GM23338 (cell line): ENCODE measurements around the gene HEXD. TPM values are rescaled to one million over a fixed set of nuclear protein-coding genes. Genes with fewer than 3 reads are reported as not detected.

Experiments used
- ATAC-seq: fragments of 200-7000 bp; cut with Tn5 transposase; 3 replicates; pipeline ENCODE4 v1.9.1; 2020
- DNase-seq: peaks from one replicate; pipeline ENCODE4 v3.0.0-alpha.2; 2015; ENCODE audit warnings: low spot score
- H2AFZ ChIP-seq: fragments of 200-600 bp; sonication (generic); 2 replicates; pipeline ENCODE4 v1.8.0; 2016; ENCODE audit warnings: antibody characterized with exemption, mild to moderate bottlenecking, moderate library complexity
- H3F3A ChIP-seq: fragments of 200-600 bp; sonication (generic); replicated peaks from 2 replicates; pipeline ENCODE4 v1.8.0; 2017; ENCODE audit warnings: antibody characterized with exemption, mixed run types, low read depth
- H3K27ac ChIP-seq: fragments of 200-600 bp; sonication (generic); 2 replicates; pipeline ENCODE4 v1.6.1; 2016; ENCODE audit warnings: low read depth
- H3K27me3 ChIP-seq: fragments of 200-600 bp; sonication (generic); 2 replicates; pipeline ENCODE4 v1.8.0; 2016; ENCODE audit warnings: mild to moderate bottlenecking, mixed run types, moderate library complexity; ENCODE audit not compliant: insufficient read depth
- H3K36me3 ChIP-seq: fragments of 200-600 bp; sonication (generic); 2 replicates; pipeline ENCODE4 v1.8.0; 2016; ENCODE audit warnings: mild to moderate bottlenecking; ENCODE audit not compliant: insufficient read depth
- H3K4me1 ChIP-seq: fragments of 200-600 bp; sonication (generic); 2 replicates; pipeline ENCODE4 v1.8.0; 2016; ENCODE audit warnings: mild to moderate bottlenecking, moderate library complexity; ENCODE audit not compliant: insufficient read depth
- H3K4me2 ChIP-seq: fragments of 200-600 bp; sonication (generic); 2 replicates; pipeline ENCODE4 v1.7.1; 2017; ENCODE audit warnings: mixed run types
- H3K4me3 ChIP-seq: fragments of 200-600 bp; sonication (generic); 2 replicates; pipeline ENCODE4 v1.6.1; 2016; ENCODE audit warnings: mixed run types
- H3K79me2 ChIP-seq: fragments of 200-600 bp; sonication (generic); replicated peaks from 2 replicates; pipeline ENCODE4 v1.8.0; 2017; ENCODE audit warnings: mild to moderate bottlenecking; ENCODE audit not compliant: insufficient read depth
- H3K9me2 ChIP-seq: fragments of 200-600 bp; sonication (generic); 2 replicates; pipeline ENCODE4 v1.8.0; 2017; ENCODE audit not compliant: insufficient read depth
- H4K20me1 ChIP-seq: fragments of 200-600 bp; sonication (generic); replicated peaks from 2 replicates; pipeline ENCODE4 v1.8.0; 2017; ENCODE audit warnings: mild to moderate bottlenecking; ENCODE audit not compliant: insufficient read depth
- H3K27ac Mint-ChIP-seq: 2 replicates; pipeline ENCODE4 v1.8.0; 2020; ENCODE audit warnings: inconsistent platforms, mild to moderate bottlenecking, moderate library complexity, mixed read lengths
- H3K27me3 Mint-ChIP-seq: 3 replicates; pipeline ENCODE4 v1.8.0; 2022; ENCODE audit warnings: low read depth, mild to moderate bottlenecking, moderate library complexity, mixed read lengths, inconsistent platforms; ENCODE audit not compliant: insufficient read depth, poor library complexity
- H3K36me3 Mint-ChIP-seq: 3 replicates; pipeline ENCODE4 v1.8.0; 2021; ENCODE audit warnings: low read depth, mild to moderate bottlenecking, inconsistent platforms, moderate library complexity, mixed read lengths
- H3K4me1 Mint-ChIP-seq: 3 replicates; pipeline ENCODE4 v1.8.0; 2020; ENCODE audit warnings: mild to moderate bottlenecking, inconsistent platforms, mixed read lengths
- H3K4me3 Mint-ChIP-seq: 3 replicates; pipeline ENCODE4 v1.8.0; 2021; ENCODE audit warnings: moderate library complexity, mild to moderate bottlenecking, inconsistent platforms, mixed read lengths
- H3K9me3 Mint-ChIP-seq: 3 replicates; pipeline ENCODE4 v1.8.0; 2020; ENCODE audit warnings: moderate library complexity, mild to moderate bottlenecking, inconsistent platforms, mixed read lengths
- CREB1 ChIP-seq: fragments of 250-450 bp; sonication (Bioruptor Pico); IDR thresholded peaks from 2 replicates; pipeline ENCODE4 v1.5.0; 2020; ENCODE audit warnings: low read depth, mild to moderate bottlenecking, moderate library complexity
- EZH2 ChIP-seq: fragments of 200-600 bp; sonication (generic); IDR thresholded peaks from one replicate; pipeline ENCODE4 v1.8.0; 2017; ENCODE audit warnings: antibody characterized with exemption, mild to moderate bottlenecking, low read depth; ENCODE audit not compliant: unreplicated experiment
- EZH2phosphoT487 ChIP-seq: fragments of 200-600 bp; sonication (generic); IDR thresholded peaks from one replicate; pipeline ENCODE4 v1.8.1; 2018; ENCODE audit warnings: antibody characterized with exemption; ENCODE audit not compliant: unreplicated experiment
- JUNB ChIP-seq: IDR thresholded peaks from one replicate; pipeline ENCODE4 v1.6.1; 2016; ENCODE audit warnings: antibody characterized with exemption; ENCODE audit not compliant: unreplicated experiment
- NANOG ChIP-seq: IDR thresholded peaks from 2 replicates; pipeline ENCODE4 v1.6.1; 2016; ENCODE audit warnings: antibody characterized with exemption, borderline replicate concordance
- POLR2AphosphoS5 ChIP-seq: IDR thresholded peaks from 2 replicates; pipeline ENCODE4 v1.6.1; 2016; ENCODE audit warnings: antibody characterized with exemption, low read depth
- STAT1 ChIP-seq: IDR thresholded peaks from one replicate; pipeline ENCODE4 v1.6.1; 2016; ENCODE audit warnings: antibody characterized with exemption; ENCODE audit not compliant: unreplicated experiment
- ZNF114 ChIP-seq: fragments of 250-450 bp; sonication (Bioruptor Pico); IDR thresholded peaks from 2 replicates; pipeline ENCODE4 v1.5.0; 2020; ENCODE audit warnings: mild to moderate bottlenecking, moderate library complexity
- ZNF331 ChIP-seq: fragments of 250-450 bp; sonication (Bioruptor Pico); IDR thresholded peaks from 2 replicates; pipeline ENCODE4 v1.5.0; 2020; ENCODE audit warnings: low read depth, mild to moderate bottlenecking, moderate library complexity
- polyA plus RNA-seq: library from polyadenylated mRNA; unstranded; fragments of >200 nt; fragmentation: Nextera tagmentation; extraction: Ambion mirVana; gene quantifications from 2 replicates; pipeline ENCODE4 v1.2.1, GENCODE V29; 2016
- total RNA-seq: library from RNA; depleted of rRNA; stranded (reverse); fragments of >200 nt; shearing (Covaris generic); gene quantifications from 2 replicates; pipeline ENCODE4 v1.2.3, GENCODE V29; 2014
- TF ChIP-seq, protein P1 (sequence below): IDR thresholded peaks from 2 replicates; pipeline ENCODE4 v1.6.1; 2016; ENCODE audit warnings: antibody characterized with exemption
- TF ChIP-seq, protein P2 (sequence below): IDR thresholded peaks from one replicate; pipeline ENCODE4 v1.6.1; 2018; ENCODE audit warnings: antibody characterized with exemption; ENCODE audit not compliant: unreplicated experiment
- TF ChIP-seq, protein P3 (sequence below): fragments of 250-450 bp; sonication (Bioruptor Pico); IDR thresholded peaks from 2 replicates; pipeline ENCODE4 v1.5.0; 2020; ENCODE audit warnings: mild to moderate bottlenecking, moderate library complexity

The HEXD gene
- total and polyA plus RNA-seq, 2 experiments from 2014 or later, result 11.9 to 31.1 TPM

DNA sequence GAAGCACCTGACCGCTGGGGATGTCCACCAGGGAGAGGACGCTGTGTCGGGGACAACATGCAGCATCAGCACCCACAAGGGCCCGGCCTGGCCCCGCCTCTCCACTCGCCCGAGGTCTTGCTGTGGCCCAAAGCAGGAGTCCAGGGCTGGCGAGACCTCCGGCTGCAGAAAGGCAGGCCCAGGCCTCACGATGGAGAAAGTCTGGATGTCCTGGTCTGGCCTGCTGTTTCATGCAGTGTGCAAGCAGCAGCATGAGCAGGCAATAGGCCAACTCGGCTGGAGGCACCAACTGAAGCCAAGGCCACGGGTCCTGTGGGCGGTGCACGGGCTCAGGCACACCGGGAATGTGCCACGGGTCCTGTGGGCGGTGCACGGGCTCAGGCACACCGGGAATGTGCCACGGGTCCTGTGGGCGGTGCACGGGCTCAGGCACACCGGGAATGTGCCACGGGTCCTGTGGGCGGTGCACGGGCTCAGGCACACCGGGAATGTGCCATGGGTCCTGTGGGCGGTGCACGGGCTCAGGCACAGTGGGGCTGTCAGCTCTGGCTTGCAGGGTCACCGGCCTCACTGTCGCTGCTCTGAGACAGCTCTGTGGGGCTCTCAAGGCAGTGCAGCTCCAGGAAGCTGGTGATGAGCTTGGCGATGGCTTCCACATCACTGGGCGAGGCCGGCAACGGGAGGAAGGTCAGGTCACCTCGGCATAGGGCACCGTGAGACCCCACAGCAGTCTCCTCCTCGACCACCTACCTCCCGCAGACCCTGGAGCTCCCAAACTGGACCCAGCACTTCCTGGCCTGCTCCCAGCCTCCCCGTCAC, 25.5 kb downstream of the HEXD start:
- Histone ChIP-seq H3K79me2 (no peaks in the 10 kb centered on the region), H3K4me1 (peaks cover 5% of the 10 kb centered on the region), H3K36me3 (no peaks in the 10 kb centered on the region), H3K9me2 (no peaks in the 10 kb centered on the region), H3F3A (peaks cover 3% of the 10 kb centered on the region; the same call in 1 of the 2 replicates), H3K4me2 (no peak overlapping the region), H3K4me3 (no peak overlapping the region), H2AFZ (no peak overlapping the region), H4K20me1 (no peaks in the 10 kb centered on the region; the same call in 1 of the 2 replicates), H3K27me3 (no peaks in the 10 kb centered on the region), H3K27ac (no peak overlapping the region)
- TF ChIP-seq POLR2AphosphoS5 (no peak), EZH2 (no peak), ZNF114 (CRISPR knock-in tag) (no peak), NANOG (no peak), JUNB (no peak), STAT1 (no peak), ZNF331 (CRISPR knock-in tag) (no peak), CREB1 (no peak), EZH2phosphoT487 (no peak)
- TF ChIP-seq, protein P1, sequence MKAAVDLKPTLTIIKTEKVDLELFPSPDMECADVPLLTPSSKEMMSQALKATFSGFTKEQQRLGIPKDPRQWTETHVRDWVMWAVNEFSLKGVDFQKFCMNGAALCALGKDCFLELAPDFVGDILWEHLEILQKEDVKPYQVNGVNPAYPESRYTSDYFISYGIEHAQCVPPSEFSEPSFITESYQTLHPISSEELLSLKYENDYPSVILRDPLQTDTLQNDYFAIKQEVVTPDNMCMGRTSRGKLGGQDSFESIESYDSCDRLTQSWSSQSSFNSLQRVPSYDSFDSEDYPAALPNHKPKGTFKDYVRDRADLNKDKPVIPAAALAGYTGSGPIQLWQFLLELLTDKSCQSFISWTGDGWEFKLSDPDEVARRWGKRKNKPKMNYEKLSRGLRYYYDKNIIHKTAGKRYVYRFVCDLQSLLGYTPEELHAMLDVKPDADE, result no peak
- TF ChIP-seq, protein P2, sequence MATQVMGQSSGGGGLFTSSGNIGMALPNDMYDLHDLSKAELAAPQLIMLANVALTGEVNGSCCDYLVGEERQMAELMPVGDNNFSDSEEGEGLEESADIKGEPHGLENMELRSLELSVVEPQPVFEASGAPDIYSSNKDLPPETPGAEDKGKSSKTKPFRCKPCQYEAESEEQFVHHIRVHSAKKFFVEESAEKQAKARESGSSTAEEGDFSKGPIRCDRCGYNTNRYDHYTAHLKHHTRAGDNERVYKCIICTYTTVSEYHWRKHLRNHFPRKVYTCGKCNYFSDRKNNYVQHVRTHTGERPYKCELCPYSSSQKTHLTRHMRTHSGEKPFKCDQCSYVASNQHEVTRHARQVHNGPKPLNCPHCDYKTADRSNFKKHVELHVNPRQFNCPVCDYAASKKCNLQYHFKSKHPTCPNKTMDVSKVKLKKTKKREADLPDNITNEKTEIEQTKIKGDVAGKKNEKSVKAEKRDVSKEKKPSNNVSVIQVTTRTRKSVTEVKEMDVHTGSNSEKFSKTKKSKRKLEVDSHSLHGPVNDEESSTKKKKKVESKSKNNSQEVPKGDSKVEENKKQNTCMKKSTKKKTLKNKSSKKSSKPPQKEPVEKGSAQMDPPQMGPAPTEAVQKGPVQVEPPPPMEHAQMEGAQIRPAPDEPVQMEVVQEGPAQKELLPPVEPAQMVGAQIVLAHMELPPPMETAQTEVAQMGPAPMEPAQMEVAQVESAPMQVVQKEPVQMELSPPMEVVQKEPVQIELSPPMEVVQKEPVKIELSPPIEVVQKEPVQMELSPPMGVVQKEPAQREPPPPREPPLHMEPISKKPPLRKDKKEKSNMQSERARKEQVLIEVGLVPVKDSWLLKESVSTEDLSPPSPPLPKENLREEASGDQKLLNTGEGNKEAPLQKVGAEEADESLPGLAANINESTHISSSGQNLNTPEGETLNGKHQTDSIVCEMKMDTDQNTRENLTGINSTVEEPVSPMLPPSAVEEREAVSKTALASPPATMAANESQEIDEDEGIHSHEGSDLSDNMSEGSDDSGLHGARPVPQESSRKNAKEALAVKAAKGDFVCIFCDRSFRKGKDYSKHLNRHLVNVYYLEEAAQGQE, result no peak
- TF ChIP-seq, protein P3, sequence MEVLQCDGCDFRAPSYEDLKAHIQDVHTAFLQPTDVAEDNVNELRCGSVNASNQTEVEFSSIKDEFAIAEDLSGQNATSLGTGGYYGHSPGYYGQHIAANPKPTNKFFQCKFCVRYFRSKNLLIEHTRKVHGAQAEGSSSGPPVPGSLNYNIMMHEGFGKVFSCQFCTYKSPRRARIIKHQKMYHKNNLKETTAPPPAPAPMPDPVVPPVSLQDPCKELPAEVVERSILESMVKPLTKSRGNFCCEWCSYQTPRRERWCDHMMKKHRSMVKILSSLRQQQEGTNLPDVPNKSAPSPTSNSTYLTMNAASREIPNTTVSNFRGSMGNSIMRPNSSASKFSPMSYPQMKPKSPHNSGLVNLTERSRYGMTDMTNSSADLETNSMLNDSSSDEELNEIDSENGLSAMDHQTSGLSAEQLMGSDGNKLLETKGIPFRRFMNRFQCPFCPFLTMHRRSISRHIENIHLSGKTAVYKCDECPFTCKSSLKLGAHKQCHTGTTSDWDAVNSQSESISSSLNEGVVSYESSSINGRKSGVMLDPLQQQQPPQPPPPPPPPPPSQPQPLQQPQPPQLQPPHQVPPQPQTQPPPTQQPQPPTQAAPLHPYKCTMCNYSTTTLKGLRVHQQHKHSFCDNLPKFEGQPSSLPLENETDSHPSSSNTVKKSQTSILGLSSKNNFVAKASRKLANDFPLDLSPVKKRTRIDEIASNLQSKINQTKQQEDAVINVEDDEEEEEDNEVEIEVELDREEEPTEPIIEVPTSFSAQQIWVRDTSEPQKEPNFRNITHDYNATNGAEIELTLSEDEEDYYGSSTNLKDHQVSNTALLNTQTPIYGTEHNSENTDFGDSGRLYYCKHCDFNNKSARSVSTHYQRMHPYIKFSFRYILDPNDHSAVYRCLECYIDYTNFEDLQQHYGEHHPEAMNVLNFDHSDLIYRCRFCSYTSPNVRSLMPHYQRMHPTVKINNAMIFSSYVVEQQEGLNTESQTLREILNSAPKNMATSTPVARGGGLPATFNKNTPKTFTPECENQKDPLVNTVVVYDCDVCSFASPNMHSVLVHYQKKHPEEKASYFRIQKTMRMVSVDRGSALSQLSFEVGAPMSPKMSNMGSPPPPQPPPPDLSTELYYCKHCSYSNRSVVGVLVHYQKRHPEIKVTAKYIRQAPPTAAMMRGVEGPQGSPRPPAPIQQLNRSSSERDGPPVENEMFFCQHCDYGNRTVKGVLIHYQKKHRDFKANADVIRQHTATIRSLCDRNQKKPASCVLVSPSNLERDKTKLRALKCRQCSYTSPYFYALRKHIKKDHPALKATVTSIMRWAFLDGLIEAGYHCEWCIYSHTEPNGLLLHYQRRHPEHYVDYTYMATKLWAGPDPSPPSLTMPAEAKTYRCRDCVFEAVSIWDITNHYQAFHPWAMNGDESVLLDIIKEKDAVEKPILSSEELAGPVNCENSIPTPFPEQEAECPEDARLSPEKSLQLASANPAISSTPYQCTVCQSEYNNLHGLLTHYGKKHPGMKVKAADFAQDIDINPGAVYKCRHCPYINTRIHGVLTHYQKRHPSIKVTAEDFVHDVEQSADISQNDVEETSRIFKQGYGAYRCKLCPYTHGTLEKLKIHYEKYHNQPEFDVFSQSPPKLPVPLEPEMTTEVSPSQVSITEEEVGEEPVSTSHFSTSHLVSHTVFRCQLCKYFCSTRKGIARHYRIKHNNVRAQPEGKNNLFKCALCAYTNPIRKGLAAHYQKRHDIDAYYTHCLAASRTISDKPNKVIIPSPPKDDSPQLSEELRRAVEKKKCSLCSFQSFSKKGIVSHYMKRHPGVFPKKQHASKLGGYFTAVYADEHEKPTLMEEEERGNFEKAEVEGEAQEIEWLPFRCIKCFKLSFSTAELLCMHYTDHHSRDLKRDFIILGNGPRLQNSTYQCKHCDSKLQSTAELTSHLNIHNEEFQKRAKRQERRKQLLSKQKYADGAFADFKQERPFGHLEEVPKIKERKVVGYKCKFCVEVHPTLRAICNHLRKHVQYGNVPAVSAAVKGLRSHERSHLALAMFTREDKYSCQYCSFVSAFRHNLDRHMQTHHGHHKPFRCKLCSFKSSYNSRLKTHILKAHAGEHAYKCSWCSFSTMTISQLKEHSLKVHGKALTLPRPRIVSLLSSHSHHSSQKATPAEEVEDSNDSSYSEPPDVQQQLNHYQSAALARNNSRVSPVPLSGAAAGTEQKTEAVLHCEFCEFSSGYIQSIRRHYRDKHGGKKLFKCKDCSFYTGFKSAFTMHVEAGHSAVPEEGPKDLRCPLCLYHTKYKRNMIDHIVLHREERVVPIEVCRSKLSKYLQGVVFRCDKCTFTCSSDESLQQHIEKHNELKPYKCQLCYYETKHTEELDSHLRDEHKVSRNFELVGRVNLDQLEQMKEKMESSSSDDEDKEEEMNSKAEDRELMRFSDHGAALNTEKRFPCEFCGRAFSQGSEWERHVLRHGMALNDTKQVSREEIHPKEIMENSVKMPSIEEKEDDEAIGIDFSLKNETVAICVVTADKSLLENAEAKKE (CRISPR knock-in tag), result no peak
- Mint-ChIP-seq H3K4me3 (no peak overlapping the region), H3K9me3 (no peaks in the 10 kb centered on the region), H3K27me3 (peaks cover 15% of the 10 kb centered on the region), H3K27ac (no peak overlapping the region), H3K4me1 (peaks cover 15% of the 10 kb centered on the region), H3K36me3 (peaks cover 17% of the 10 kb centered on the region)
- ATAC-seq, result no peak
- DNase-seq, result no peak
